HCT116 (cell line): Measurements from ENCODE around the gene DLG2. TPM values are rescaled to one million over a fixed set of nuclear protein-coding genes. Genes with fewer than 3 reads are reported as not detected.

Source experiments
- ATAC-seq: fragments of 200-7000 bp; cut with Tn5 transposase; 2 replicates; pipeline ENCODE4 v1.9.1; 2020; ENCODE audit warnings: mild to moderate bottlenecking, moderate library complexity
- BruUV-seq: library from RNA; stranded (reverse); fragments of 400-500 nt; replicated peaks from 2 replicates; lab custom pipeline; 2021; lab: Mats Ljungman, UMichigan
- CTCF ChIA-PET: fragments of 300-600 bp; sonication (Branson Sonifier 250); formaldehyde crosslinking; loops from one replicate; lab custom pipeline; 2021; ENCODE audit warnings: antibody characterized with exemption; lab: Charles Lee
- POLR2A ChIA-PET: fragments of 300-600, 350-600 bp; sonication (Branson Sonifier 250); formaldehyde crosslinking; loops from one replicate; lab custom pipeline; 2021; ENCODE audit warnings: antibody characterized with exemption; lab: Charles Lee
- RAD21 ChIA-PET, 2 experiments: fragments of 300-600 bp; sonication (Branson Sonifier 250); formaldehyde crosslinking; loops; one replicate each; lab custom pipeline; 2023; ENCODE audit warnings: low total read pairs in 2 of 2; ENCODE audit not compliant: uncharacterized antibody in 2 of 2, unreplicated experiment in 2 of 2, low non-redundant PET in 1 of 2; lab: Charles Lee
- DNase-seq: peaks from one replicate; pipeline ENCODE4 v3.0.0-alpha.2; 2010; ENCODE audit warnings: low read depth, low spot score
- H2AFZ ChIP-seq: fragments of 200-600 bp; shearing (Covaris generic), sonication (generic); 2 replicates; pipeline ENCODE4 v1.6.1; 2017; ENCODE audit warnings: low read depth, mixed run types, mixed read lengths, antibody characterized with exemption, low read length; ENCODE audit not compliant: poor library complexity, severe bottlenecking
- H3K27ac ChIP-seq: 2 replicates; pipeline ENCODE4 v1.5.1; 2012; ENCODE audit warnings: low read depth, low read length
- H3K27me3 ChIP-seq: fragments of 200-600 bp; sonication (generic); 2 replicates; pipeline ENCODE4 v1.6.1; 2016; ENCODE audit warnings: mixed run types, low read length, mixed read lengths; ENCODE audit not compliant: insufficient read depth
- H3K36me3 ChIP-seq, 2 experiments: fragments of 200-500 bp in 1 of 2; fragments of 200-600 bp in 1 of 2; sonication (Bioruptor generic) in 1 of 2; sonication (generic) in 1 of 2; 2 replicates each; pipeline versions ENCODE4 v1.5.1 to v1.6.1; 2014 to 2016; ENCODE audit warnings: low read length in 2 of 2, inconsistent platforms in 1 of 2, mixed read lengths in 1 of 2, mixed run types in 1 of 2; ENCODE audit not compliant: insufficient read depth in 2 of 2, control insufficient read depth in 1 of 2
- H3K4me1 ChIP-seq, 2 experiments: fragments of 200-600 bp in 1 of 2; sonication (generic) in 1 of 2; 2 replicates each; pipeline versions ENCODE4 v1.5.1 to v1.6.1; 2012 to 2017; ENCODE audit warnings: low read length in 2 of 2, inconsistent platforms in 1 of 2, mild to moderate bottlenecking in 1 of 2, mixed read lengths in 1 of 2, mixed run types in 1 of 2, moderate library complexity in 1 of 2; ENCODE audit not compliant: insufficient read depth in 2 of 2, control insufficient read depth in 1 of 2
- H3K4me2 ChIP-seq: fragments of 200-600 bp; sonication (generic); 2 replicates; pipeline ENCODE4 v1.6.1; 2017; ENCODE audit warnings: mixed run types, low read length, mixed read lengths
- H3K4me3 ChIP-seq, 2 experiments: fragments of 200-600 bp in 1 of 2; sonication (generic) in 1 of 2; replicated peaks in 1 of 2; 2 replicates each; pipeline ENCODE4 v1.5.1; 2011 to 2016; ENCODE audit warnings: low read length in 2 of 2, control low read depth in 1 of 2, low read depth in 1 of 2, mild to moderate bottlenecking in 1 of 2, mixed read lengths in 1 of 2, mixed run types in 1 of 2
- H3K79me2 ChIP-seq: fragments of 200-600 bp; sonication (generic); 2 replicates; pipeline ENCODE4 v1.6.1; 2017; ENCODE audit warnings: mild to moderate bottlenecking, mixed run types, low read length, moderate library complexity, mixed read lengths; ENCODE audit not compliant: insufficient read depth
- H3K9ac ChIP-seq: fragments of 200-600 bp; sonication (generic); 2 replicates; pipeline ENCODE4 v1.6.1; 2016; ENCODE audit warnings: low read length, mixed read lengths
- H3K9me2 ChIP-seq: fragments of 200-600 bp; sonication (generic), shearing (Covaris generic); 2 replicates; pipeline ENCODE4 v1.6.1; 2017; ENCODE audit warnings: mixed run types, mild to moderate bottlenecking, moderate library complexity; ENCODE audit not compliant: insufficient read depth
- H3K9me3 ChIP-seq, 2 experiments: fragments of 200-500 bp in 1 of 2; fragments of 200-600 bp in 1 of 2; sonication (Bioruptor generic) in 1 of 2; sonication (generic) in 1 of 2; 2 replicates each; pipeline ENCODE4 v1.6.1; 2014 to 2017; ENCODE audit warnings: low read length in 2 of 2, mixed read lengths in 2 of 2, inconsistent platforms in 1 of 2, low read depth in 1 of 2, mild to moderate bottlenecking in 1 of 2, mixed run types in 1 of 2, moderate library complexity in 1 of 2; ENCODE audit not compliant: control insufficient read depth in 1 of 2, insufficient read depth in 1 of 2
- H4K20me1 ChIP-seq: fragments of 200-600 bp; sonication (generic), shearing (Covaris generic); 2 replicates; pipeline ENCODE4 v1.6.1; 2017; ENCODE audit warnings: mixed run types, mild to moderate bottlenecking, moderate library complexity; ENCODE audit not compliant: insufficient read depth
- CBX3 ChIP-seq: IDR thresholded peaks from 2 replicates; pipeline ENCODE4 v1.6.1; 2012; ENCODE audit warnings: low read depth
- CEBPB ChIP-seq: IDR thresholded peaks from 2 replicates; pipeline ENCODE4 v1.6.1; 2012; ENCODE audit warnings: low read depth
- EGR1 ChIP-seq: IDR thresholded peaks from 2 replicates; pipeline ENCODE4 v1.6.1; 2012; ENCODE audit warnings: low read depth
- ELF1 ChIP-seq: IDR thresholded peaks from 2 replicates; pipeline ENCODE4 v1.6.1; 2012; ENCODE audit warnings: low read depth, borderline replicate concordance
- EZH2phosphoT487 ChIP-seq: fragments of 200-600 bp; IDR thresholded peaks from 2 replicates; pipeline ENCODE4 v1.6.1; 2018; ENCODE audit warnings: antibody characterized with exemption, borderline replicate concordance
- JUND ChIP-seq: IDR thresholded peaks from 2 replicates; pipeline ENCODE4 v1.6.1; 2012
- POLR2A ChIP-seq: IDR thresholded peaks from 2 replicates; pipeline ENCODE4 v1.7.0; 2011; ENCODE audit warnings: borderline replicate concordance; ENCODE audit not compliant: insufficient read depth, insufficient read length; ENCODE audit errors: extremely low read depth
- SP1 ChIP-seq: IDR thresholded peaks from 2 replicates; pipeline ENCODE4 v1.6.1; 2012; ENCODE audit warnings: low read depth
- ZFX ChIP-seq: fragments of 450-650 bp; IDR thresholded peaks from 2 replicates; pipeline ENCODE4 v1.6.1; 2017
- ZNF274 ChIP-seq: fragments of 200-500 bp; sonication (Bioruptor generic); IDR thresholded peaks from 2 replicates; pipeline ENCODE4 v1.6.1; 2014; ENCODE audit warnings: mild to moderate bottlenecking, low read depth, low read length, inconsistent platforms
- intact Hi-C: fragments of 100-400 bp; cut with micrococcal nuclease; formaldehyde crosslinking; loops from 2 replicates; pipeline ENCODE4 v1.10.0; 2022
- total RNA-seq: library from RNA; stranded (reverse); gene quantifications from one replicate; pipeline ENCODE4 v1.2.1, GENCODE V29; 2021; ENCODE audit not compliant: unreplicated experiment
- TF ChIP-seq, protein P1 (sequence below): IDR thresholded peaks from 2 replicates; pipeline ENCODE4 v1.6.1; 2012; ENCODE audit warnings: low read depth
- TF ChIP-seq, protein P2 (sequence below): IDR thresholded peaks from 2 replicates; pipeline ENCODE4 v1.6.1; 2012

The DLG2 gene
- total RNA-seq, 1 experiment from 2014 or later = 2.4 TPM

DNA sequence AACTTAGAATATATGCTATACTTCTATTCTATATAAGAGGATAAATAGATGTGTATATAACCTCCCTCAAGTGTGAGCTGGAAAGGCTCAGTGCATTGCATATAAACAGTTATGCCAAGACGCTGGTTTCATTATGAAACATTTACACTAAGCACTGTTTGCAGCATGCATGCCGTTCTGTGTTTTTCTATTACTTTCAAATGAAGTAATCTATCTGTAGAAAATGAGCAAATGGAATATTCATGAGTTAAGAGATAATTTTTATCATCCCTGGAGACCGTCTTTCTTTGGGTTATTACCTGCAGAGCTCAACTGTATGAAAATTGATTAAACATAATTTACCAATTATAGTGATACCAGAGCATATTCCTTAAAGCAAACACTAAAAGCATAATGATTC, 1415.2 kb downstream of the DLG2 start:
- Histone ChIP-seq H3K27ac (no peak overlapping the region), H3K4me1 (no peaks in the 10 kb centered on the region), H3K36me3 (no peaks in the 10 kb centered on the region), H3K4me2 (no peak overlapping the region), H3K9ac (no peak overlapping the region), H4K20me1 (no peaks in the 10 kb centered on the region), H3K9me3 (no peaks in the 10 kb centered on the region), H3K9me2 (no peaks in the 10 kb centered on the region), H2AFZ (no peak overlapping the region), H3K79me2 (no peaks in the 10 kb centered on the region), H3K27me3 (no peaks in the 10 kb centered on the region), H3K4me3 (no peak overlapping the region)
- CTCF ChIA-PET = no interaction called here
- RAD21 ChIA-PET = no interaction called here
- no peak for TF ChIP-seq ZNF274
- no peak for TF ChIP-seq CEBPB
- TF ChIP-seq CBX3 = no peak
- TF ChIP-seq, protein P1, sequence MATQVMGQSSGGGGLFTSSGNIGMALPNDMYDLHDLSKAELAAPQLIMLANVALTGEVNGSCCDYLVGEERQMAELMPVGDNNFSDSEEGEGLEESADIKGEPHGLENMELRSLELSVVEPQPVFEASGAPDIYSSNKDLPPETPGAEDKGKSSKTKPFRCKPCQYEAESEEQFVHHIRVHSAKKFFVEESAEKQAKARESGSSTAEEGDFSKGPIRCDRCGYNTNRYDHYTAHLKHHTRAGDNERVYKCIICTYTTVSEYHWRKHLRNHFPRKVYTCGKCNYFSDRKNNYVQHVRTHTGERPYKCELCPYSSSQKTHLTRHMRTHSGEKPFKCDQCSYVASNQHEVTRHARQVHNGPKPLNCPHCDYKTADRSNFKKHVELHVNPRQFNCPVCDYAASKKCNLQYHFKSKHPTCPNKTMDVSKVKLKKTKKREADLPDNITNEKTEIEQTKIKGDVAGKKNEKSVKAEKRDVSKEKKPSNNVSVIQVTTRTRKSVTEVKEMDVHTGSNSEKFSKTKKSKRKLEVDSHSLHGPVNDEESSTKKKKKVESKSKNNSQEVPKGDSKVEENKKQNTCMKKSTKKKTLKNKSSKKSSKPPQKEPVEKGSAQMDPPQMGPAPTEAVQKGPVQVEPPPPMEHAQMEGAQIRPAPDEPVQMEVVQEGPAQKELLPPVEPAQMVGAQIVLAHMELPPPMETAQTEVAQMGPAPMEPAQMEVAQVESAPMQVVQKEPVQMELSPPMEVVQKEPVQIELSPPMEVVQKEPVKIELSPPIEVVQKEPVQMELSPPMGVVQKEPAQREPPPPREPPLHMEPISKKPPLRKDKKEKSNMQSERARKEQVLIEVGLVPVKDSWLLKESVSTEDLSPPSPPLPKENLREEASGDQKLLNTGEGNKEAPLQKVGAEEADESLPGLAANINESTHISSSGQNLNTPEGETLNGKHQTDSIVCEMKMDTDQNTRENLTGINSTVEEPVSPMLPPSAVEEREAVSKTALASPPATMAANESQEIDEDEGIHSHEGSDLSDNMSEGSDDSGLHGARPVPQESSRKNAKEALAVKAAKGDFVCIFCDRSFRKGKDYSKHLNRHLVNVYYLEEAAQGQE = no peak
- no peak for TF ChIP-seq POLR2A
- no peak for TF ChIP-seq EZH2phosphoT487
- TF ChIP-seq, protein P2, sequence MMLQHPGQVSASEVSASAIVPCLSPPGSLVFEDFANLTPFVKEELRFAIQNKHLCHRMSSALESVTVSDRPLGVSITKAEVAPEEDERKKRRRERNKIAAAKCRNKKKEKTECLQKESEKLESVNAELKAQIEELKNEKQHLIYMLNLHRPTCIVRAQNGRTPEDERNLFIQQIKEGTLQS = no peak
- no peak for TF ChIP-seq SP1
- TF ChIP-seq ZFX = no peak
- TF ChIP-seq ELF1 = no peak
- no peak for TF ChIP-seq EGR1
- TF ChIP-seq JUND = no peak
- ATAC-seq (no peak), DNase-seq (no peak)
- intact Hi-C loops = no loop called here
- POLR2A ChIA-PET = no interaction called here
- no TSS peak for BruUV-seq
